HepG2 (cell line): Measurements from ENCODE around the gene ISCU. TPM values are rescaled to one million over a fixed set of nuclear protein-coding genes. Genes with fewer than 3 reads are reported as not detected.

Source experiments
- AGO1 ChIP-seq: fragments of 200-400 bp; formaldehyde crosslinking; IDR thresholded peaks from 2 replicates; pipeline ENCODE4 v1.6.1; 2017; ENCODE audit warnings: mild to moderate bottlenecking, low read depth, low read length, moderate library complexity; ENCODE audit not compliant: poor library complexity, severe bottlenecking
- CAMTA2 ChIP-seq: sonication (generic); formaldehyde crosslinking; IDR thresholded peaks from 2 replicates; pipeline ENCODE4 v1.4.0; 2020; ENCODE audit warnings: mild to moderate bottlenecking, missing genetic modification reagents, borderline replicate concordance
- CCAR2 ChIP-seq: fragments of 200-400 bp; formaldehyde crosslinking; optimal IDR thresholded peaks from 2 replicates; pipeline ENCODE3; 2018; ENCODE audit warnings: low read depth, mild to moderate bottlenecking, low read length, moderate library complexity
- ETV6 ChIP-seq: sonication (generic); formaldehyde crosslinking; conservative IDR thresholded peaks from 2 replicates; pipeline ENCODE4 v1.4.0; 2020; ENCODE audit warnings: missing genetic modification reagents
- HDAC1 ChIP-seq: sonication (generic); formaldehyde crosslinking; IDR thresholded peaks from 2 replicates; pipeline ENCODE4 v1.5.1; 2020; ENCODE audit warnings: mild to moderate bottlenecking, missing genetic modification reagents
- JDP2 ChIP-seq: sonication (generic); formaldehyde crosslinking; IDR thresholded peaks from 2 replicates; pipeline ENCODE4 v1.8.1; 2022; ENCODE audit warnings: missing genetic modification reagents, borderline replicate concordance
- KLF16 ChIP-seq, 2 experiments: sonication (generic) in 1 of 2; formaldehyde crosslinking in 1 of 2; IDR thresholded peaks; 2 replicates each; pipeline versions ENCODE4 v1.6.1 to v1.8.0; 2016 to 2023; ENCODE audit warnings: missing genetic modification reagents in 2 of 2, missing compliant biosample characterization in 1 of 2
- MEIS2 ChIP-seq: sonication (generic); formaldehyde crosslinking; IDR thresholded peaks from 2 replicates; pipeline ENCODE4 v1.9.0; 2021; ENCODE audit warnings: mild to moderate bottlenecking, missing genetic modification reagents
- NFIB ChIP-seq: sonication (generic); formaldehyde crosslinking; IDR thresholded peaks from 2 replicates; pipeline ENCODE4 v1.9.0; 2021; ENCODE audit warnings: missing genetic modification reagents, mild to moderate bottlenecking, borderline replicate concordance
- NFIC ChIP-seq: IDR thresholded peaks from 2 replicates; pipeline ENCODE4 v1.6.1; 2012; ENCODE audit warnings: mild to moderate bottlenecking, low read length, inconsistent platforms
- PTBP1 ChIP-seq: fragments of 200-400 bp; formaldehyde crosslinking; IDR thresholded peaks from 2 replicates; pipeline ENCODE4 v1.6.1; 2018; ENCODE audit warnings: low read length, low read depth; ENCODE audit not compliant: poor library complexity, severe bottlenecking
- SALL2 ChIP-seq: sonication (generic); formaldehyde crosslinking; IDR thresholded peaks from 2 replicates; pipeline ENCODE4 v1.8.1; 2023; ENCODE audit warnings: mild to moderate bottlenecking, missing genetic modification reagents, inconsistent platforms
- TBP ChIP-seq: sonication (generic); formaldehyde crosslinking; IDR thresholded peaks from 2 replicates; pipeline ENCODE4 v1.5.0; 2020; ENCODE audit warnings: missing genetic modification reagents
- ZBTB49 ChIP-seq: sonication (generic); formaldehyde crosslinking; IDR thresholded peaks from 2 replicates; pipeline ENCODE4 v1.4.0; 2020; ENCODE audit warnings: missing genetic modification reagents, borderline replicate concordance
- ZNF232 ChIP-seq: sonication (generic); formaldehyde crosslinking; IDR thresholded peaks from 2 replicates; pipeline ENCODE4 v1.4.0; 2020; ENCODE audit warnings: missing genetic modification reagents, borderline replicate concordance
- ZNF253 ChIP-seq: sonication (generic); formaldehyde crosslinking; IDR thresholded peaks from 2 replicates; pipeline ENCODE4 v1.8.0; 2022; ENCODE audit warnings: mild to moderate bottlenecking, missing genetic modification reagents, borderline replicate concordance
- ZNF276 ChIP-seq: sonication (generic); formaldehyde crosslinking; IDR thresholded peaks from 2 replicates; pipeline ENCODE4 v1.4.0; 2020; ENCODE audit warnings: mild to moderate bottlenecking, low read depth, missing genetic modification reagents
- ZNF709 ChIP-seq: sonication (generic); formaldehyde crosslinking; IDR thresholded peaks from 2 replicates; pipeline ENCODE4 v1.5.0; 2020; ENCODE audit warnings: mild to moderate bottlenecking, missing genetic modification reagents
- ZUFSP ChIP-seq: sonication (generic); formaldehyde crosslinking; IDR thresholded peaks from 2 replicates; pipeline ENCODE4 v1.9.0; 2021; ENCODE audit warnings: missing genetic modification reagents, mild to moderate bottlenecking, borderline replicate concordance
- ZXDC ChIP-seq: sonication (generic); formaldehyde crosslinking; IDR thresholded peaks from 2 replicates; pipeline ENCODE4 v1.5.0; 2020; ENCODE audit warnings: mild to moderate bottlenecking, missing genetic modification reagents
- polyA plus RNA-seq, 8 experiments: library from polyadenylated mRNA; depleted of rRNA in 3 of 8; stranded (reverse) in 7 of 8; unstranded in 1 of 8; fragments of >200 nt; fragmentation: Illumina TruSeq in 4 of 8; extraction: Trizol in 4 of 8; gene quantifications; 2 replicates each; pipeline versions ENCODE4 v1.2.1 to v1.2.3, GENCODE V29; 2011 to 2016; ENCODE audit warnings: low read depth in 4 of 8, missing spikeins in 1 of 8, mixed read lengths in 1 of 8; ENCODE audit not compliant: insufficient read depth in 1 of 8
- total RNA-seq, 5 experiments: library from RNA; depleted of rRNA; stranded (reverse); fragments of >200 nt; fragmentation: Illumina TruSeq; extraction: Trizol; gene quantifications; 2 replicates each; pipeline ENCODE4 v1.2.3, GENCODE V29; 2016; ENCODE audit warnings: low read depth in 1 of 5

Gene ISCU
- total and polyA plus RNA-seq, 2 of the 13 experiments (the other 11 are each of a cell fraction or from before 2014, with no cell fraction given) = 94.4 to 107 TPM

- peak; percentile 57 for TF ChIP-seq MEIS2 (CRISPR knock-in tag)
- no peak for TF ChIP-seq TBP
- TF ChIP-seq ZNF709 (CRISPR knock-in tag) = peak; percentile 81; the same call in 1 of the 2 replicates
- TF ChIP-seq JDP2 (CRISPR knock-in tag) = no peak
- no peak for TF ChIP-seq NFIC
- no peak for TF ChIP-seq ZNF276 (CRISPR knock-in tag)
- TF ChIP-seq CAMTA2 (CRISPR knock-in tag) = peak; percentile 53; the same call in 1 of the 2 replicates
- TF ChIP-seq KLF16 (CRISPR knock-in tag; IDR thresholded peaks at IDR 0.05) = no peak
- TF ChIP-seq ZUFSP (CRISPR knock-in tag) = no peak
- TF ChIP-seq CCAR2 = no peak
- TF ChIP-seq AGO1 = peak; percentile 59
- TF ChIP-seq ETV6 = no peak
- no peak for TF ChIP-seq ZBTB49 (CRISPR knock-in tag)
- TF ChIP-seq PTBP1 = no peak
- TF ChIP-seq HDAC1 (CRISPR knock-in tag) = peak; percentile 93
- TF ChIP-seq SALL2 (CRISPR knock-in tag) = peak; percentile 82
- TF ChIP-seq ZXDC (CRISPR knock-in tag) = peak; percentile 80; the same call in 1 of the 2 replicates
- TF ChIP-seq NFIB (CRISPR knock-in tag) = no peak
- TF ChIP-seq ZNF253 (CRISPR knock-in tag) = no peak
- no peak for TF ChIP-seq ZNF232
These were observed at the start of gene ISCU (continued) for GRCh38 chr12:108562348-108563135.
